Activated CD4-positive, alpha-beta T cell treated with anti-CD3 and anti-CD28 coated beads, Interleukin-2, amount 50 U/mL, for 1 hour (primary cell): Measurements from ENCODE around the gene DACH1.
"Not testable (repeated sequence)": the region's sequence is repeated elsewhere in the genome, so short reads cannot be mapped to it uniquely, and the experiment has no call there.

Source experiments
- DNase-seq: peaks from one replicate; pipeline ENCODE4 v3.0.0-alpha.2; 2020

DACH1 gene

GRCh38 chr13:71867131-71867814 is at the start of gene DACH1:
Gene DACH1 (minus strand): TSS chr13:71867204.
- DNase-seq: no peak

GRCh38 chr13:71913717-71914116 is 46.7 kb upstream of the DACH1 start:
- no peak for DNase-seq

GRCh38 chr13:71912524-71912923 is 45.5 kb upstream of the DACH1 start:
- DNase-seq: no peak

- DNase-seq: no peak
These were observed 39.4 kb upstream of the DACH1 start for GRCh38 chr13:71906448-71906847.

- no peak for DNase-seq
These were observed 35.7 kb upstream of the DACH1 start for GRCh38 chr13:71902676-71903075.

- DNase-seq: not testable (repeated sequence)
These were observed 26.5 kb upstream of the DACH1 start for GRCh38 chr13:71893506-71893905.

GRCh38 chr13:71886880-71887279 is 19.9 kb upstream of the DACH1 start:
- DNase-seq: no peak

- DNase-seq: no peak
These were observed 15.1 kb upstream of the DACH1 start for GRCh38 chr13:71882120-71882519.

GRCh38 chr13:71880753-71881541 is 13.9 kb upstream of the DACH1 start:
- DNase-seq: no peak

- DNase-seq: no peak
These were observed 12.9 kb upstream of the DACH1 start for GRCh38 chr13:71879808-71880344.

- DNase-seq: no peak
These were observed 12.1 kb upstream of the DACH1 start for GRCh38 chr13:71879129-71879535.

- no peak for DNase-seq
These were observed 10.3 kb upstream of the DACH1 start for GRCh38 chr13:71877256-71877653.

GRCh38 chr13:71876648-71877255 is 9.7 kb upstream of the DACH1 start:
- DNase-seq: no peak

GRCh38 chr13:71875823-71876222 is 8.8 kb upstream of the DACH1 start:
- no peak for DNase-seq

GRCh38 chr13:71874458-71874857 is 7.5 kb upstream of the DACH1 start:
- no peak for DNase-seq

- no peak for DNase-seq
These were observed 6.6 kb upstream of the DACH1 start for GRCh38 chr13:71873418-71874247.

GRCh38 chr13:71871844-71872243 is 4.8 kb upstream of the DACH1 start:
- no peak for DNase-seq

GRCh38 chr13:71871176-71871754 is 4.3 kb upstream of the DACH1 start:
- no peak for DNase-seq

GRCh38 chr13:71870100-71870499 is 3.1 kb upstream of the DACH1 start:
- no peak for DNase-seq

GRCh38 chr13:71869274-71869673 is 2.3 kb upstream of the DACH1 start:
- DNase-seq: no peak

- DNase-seq: no peak
These were observed 471 bp downstream of the DACH1 start for GRCh38 chr13:71866335-71867130.
